ENCODE data around the gene ATP6V0A1. TPM values are rescaled to one million over a fixed set of nuclear protein-coding genes. Genes with fewer than 3 reads are reported as not detected.
A peak's percentile ranks its signal among the peaks of the same experiment; 100 is the strongest.

The ATP6V0A1 gene
- total and polyA plus RNA-seq, 4 donors = 31.5 to 94.6 (median 45.2) TPM

DNA sequence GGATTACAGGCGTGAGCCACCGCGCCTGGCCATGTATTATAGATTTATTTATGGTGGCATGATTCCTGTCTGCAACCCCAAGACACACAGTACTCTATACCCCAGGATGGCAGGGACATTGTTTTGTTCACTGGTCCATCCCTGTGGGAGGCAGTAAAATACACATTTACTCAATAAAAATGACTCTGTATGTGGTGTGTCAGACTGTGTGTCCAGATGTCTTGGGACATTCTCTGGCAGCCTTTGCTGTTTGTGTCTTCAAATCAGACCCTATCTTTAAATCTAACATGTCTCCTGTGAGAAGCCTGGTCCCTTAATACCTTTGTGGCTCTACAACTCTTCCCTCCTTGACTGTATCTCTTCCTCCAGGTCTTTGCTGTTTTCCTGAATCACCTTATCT, 101.6 kb downstream of the ATP6V0A1 start (continued):
- TF ChIP-seq NR2F2 (IDR thresholded peaks at IDR 0.05) = no peak
- no peak for TF ChIP-seq FOXA2 (IDR thresholded peaks at IDR 0.05)

DNA sequence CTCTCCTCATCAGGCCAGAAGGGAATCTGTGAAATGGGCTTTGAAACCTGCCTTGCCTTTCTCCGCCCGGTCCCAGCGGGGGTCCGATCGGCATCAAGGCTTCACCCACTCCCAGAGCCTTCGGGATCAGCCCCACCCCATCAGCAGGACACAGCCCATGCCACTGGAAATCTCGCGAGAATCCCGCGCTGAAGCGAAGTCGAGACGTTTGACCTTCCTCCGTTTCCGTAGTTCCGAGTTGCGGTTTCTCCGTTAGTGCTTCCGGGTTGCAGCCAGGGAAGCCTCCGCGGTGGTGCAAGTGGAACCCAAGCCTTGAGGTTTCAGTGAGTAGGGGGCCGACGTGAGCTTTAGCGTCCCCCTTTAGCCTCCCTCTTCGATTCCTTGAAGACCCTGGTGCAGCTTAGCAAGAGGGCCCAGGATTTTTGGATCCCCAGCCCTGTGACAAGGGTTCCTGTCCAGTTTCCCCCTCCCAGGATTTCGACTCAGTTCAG, 103.3 kb downstream of the ATP6V0A1 start, which contains the start of gene COASY:
Gene COASY (plus strand): TSS at position 252 of the 491 bp plus-strand sequence. CDS start 475 bp downstream, outside the sequence.
- Histone ChIP-seq H3K27ac (ENCODE audit: low read depth in 1 of 2, low read length in 2 of 2) (peak within 1 kb of the TSS; percentile 85 to 86), H3K4me1 (ENCODE audit: control insufficient read depth in 4 of 4, insufficient read depth in 4 of 4, low read length in 3 of 4) (peaks cover 15 to 52% (median 44%) of the 10 kb centered on the region in 4 donors), H3K27me3 (ENCODE audit: control insufficient read depth in 4 of 4, insufficient read depth in 4 of 4, low read length in 3 of 4) (no peaks in the 10 kb centered on the region), H3K9me3 (ENCODE audit: control insufficient read depth in 4 of 4, low read length in 3 of 4) (no peaks in the 10 kb centered on the region), H3K36me3 (ENCODE audit: control insufficient read depth in 4 of 4, insufficient read depth in 3 of 4, low read depth in 1 of 4, low read length in 3 of 4) (peaks cover 0 to 8% (median 5%) of the 10 kb centered on the region in 4 donors), H3K4me3 (ENCODE audit: low read depth in 1 of 3, low read length in 3 of 3) (peak within 1 kb of the TSS; percentile 80 to 90 (median 85)), H3K9ac (ENCODE audit: low read depth in 1 of 2, low read length in 2 of 2) (peak within 1 kb of the TSS; percentile 73 to 97)
- no peak for TF ChIP-seq TAF1 (conservative IDR thresholded peaks at IDR 0.05)
- TF ChIP-seq NR2F2 (IDR thresholded peaks at IDR 0.05) = peak; percentile 25
- peak in 1 of 2 donors; percentile 55 for TF ChIP-seq EGR1 (IDR thresholded peaks at IDR 0.05; ENCODE audit: low read depth in 2 of 2)
- TF ChIP-seq, protein P1, sequence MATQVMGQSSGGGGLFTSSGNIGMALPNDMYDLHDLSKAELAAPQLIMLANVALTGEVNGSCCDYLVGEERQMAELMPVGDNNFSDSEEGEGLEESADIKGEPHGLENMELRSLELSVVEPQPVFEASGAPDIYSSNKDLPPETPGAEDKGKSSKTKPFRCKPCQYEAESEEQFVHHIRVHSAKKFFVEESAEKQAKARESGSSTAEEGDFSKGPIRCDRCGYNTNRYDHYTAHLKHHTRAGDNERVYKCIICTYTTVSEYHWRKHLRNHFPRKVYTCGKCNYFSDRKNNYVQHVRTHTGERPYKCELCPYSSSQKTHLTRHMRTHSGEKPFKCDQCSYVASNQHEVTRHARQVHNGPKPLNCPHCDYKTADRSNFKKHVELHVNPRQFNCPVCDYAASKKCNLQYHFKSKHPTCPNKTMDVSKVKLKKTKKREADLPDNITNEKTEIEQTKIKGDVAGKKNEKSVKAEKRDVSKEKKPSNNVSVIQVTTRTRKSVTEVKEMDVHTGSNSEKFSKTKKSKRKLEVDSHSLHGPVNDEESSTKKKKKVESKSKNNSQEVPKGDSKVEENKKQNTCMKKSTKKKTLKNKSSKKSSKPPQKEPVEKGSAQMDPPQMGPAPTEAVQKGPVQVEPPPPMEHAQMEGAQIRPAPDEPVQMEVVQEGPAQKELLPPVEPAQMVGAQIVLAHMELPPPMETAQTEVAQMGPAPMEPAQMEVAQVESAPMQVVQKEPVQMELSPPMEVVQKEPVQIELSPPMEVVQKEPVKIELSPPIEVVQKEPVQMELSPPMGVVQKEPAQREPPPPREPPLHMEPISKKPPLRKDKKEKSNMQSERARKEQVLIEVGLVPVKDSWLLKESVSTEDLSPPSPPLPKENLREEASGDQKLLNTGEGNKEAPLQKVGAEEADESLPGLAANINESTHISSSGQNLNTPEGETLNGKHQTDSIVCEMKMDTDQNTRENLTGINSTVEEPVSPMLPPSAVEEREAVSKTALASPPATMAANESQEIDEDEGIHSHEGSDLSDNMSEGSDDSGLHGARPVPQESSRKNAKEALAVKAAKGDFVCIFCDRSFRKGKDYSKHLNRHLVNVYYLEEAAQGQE (IDR thresholded peaks at IDR 0.05) = peak; percentile 58
- TF ChIP-seq, protein P2, sequence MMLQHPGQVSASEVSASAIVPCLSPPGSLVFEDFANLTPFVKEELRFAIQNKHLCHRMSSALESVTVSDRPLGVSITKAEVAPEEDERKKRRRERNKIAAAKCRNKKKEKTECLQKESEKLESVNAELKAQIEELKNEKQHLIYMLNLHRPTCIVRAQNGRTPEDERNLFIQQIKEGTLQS (IDR thresholded peaks at IDR 0.05) = no peak
- TF ChIP-seq HNF4G (IDR thresholded peaks at IDR 0.05) = no peak
- TF ChIP-seq SP1 (IDR thresholded peaks at IDR 0.05) = peak; percentile 58
- TF ChIP-seq RAD21 (IDR thresholded peaks at IDR 0.05) = peak; percentile 23 to 32
- TF ChIP-seq GABPA (IDR thresholded peaks at IDR 0.05 in 1 of 2, conservative IDR thresholded peaks at IDR 0.05 in 1 of 2) = peak; percentile 76 to 97
- TF ChIP-seq, protein P3, sequence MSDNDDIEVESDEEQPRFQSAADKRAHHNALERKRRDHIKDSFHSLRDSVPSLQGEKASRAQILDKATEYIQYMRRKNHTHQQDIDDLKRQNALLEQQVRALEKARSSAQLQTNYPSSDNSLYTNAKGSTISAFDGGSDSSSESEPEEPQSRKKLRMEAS (IDR thresholded peaks at IDR 0.05) = no peak
- TF ChIP-seq, protein P4, sequence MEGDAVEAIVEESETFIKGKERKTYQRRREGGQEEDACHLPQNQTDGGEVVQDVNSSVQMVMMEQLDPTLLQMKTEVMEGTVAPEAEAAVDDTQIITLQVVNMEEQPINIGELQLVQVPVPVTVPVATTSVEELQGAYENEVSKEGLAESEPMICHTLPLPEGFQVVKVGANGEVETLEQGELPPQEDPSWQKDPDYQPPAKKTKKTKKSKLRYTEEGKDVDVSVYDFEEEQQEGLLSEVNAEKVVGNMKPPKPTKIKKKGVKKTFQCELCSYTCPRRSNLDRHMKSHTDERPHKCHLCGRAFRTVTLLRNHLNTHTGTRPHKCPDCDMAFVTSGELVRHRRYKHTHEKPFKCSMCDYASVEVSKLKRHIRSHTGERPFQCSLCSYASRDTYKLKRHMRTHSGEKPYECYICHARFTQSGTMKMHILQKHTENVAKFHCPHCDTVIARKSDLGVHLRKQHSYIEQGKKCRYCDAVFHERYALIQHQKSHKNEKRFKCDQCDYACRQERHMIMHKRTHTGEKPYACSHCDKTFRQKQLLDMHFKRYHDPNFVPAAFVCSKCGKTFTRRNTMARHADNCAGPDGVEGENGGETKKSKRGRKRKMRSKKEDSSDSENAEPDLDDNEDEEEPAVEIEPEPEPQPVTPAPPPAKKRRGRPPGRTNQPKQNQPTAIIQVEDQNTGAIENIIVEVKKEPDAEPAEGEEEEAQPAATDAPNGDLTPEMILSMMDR (IDR thresholded peaks at IDR 0.05; ENCODE audit: low read depth, low read length, missing input control) = no peak
- TF ChIP-seq, protein P5, sequence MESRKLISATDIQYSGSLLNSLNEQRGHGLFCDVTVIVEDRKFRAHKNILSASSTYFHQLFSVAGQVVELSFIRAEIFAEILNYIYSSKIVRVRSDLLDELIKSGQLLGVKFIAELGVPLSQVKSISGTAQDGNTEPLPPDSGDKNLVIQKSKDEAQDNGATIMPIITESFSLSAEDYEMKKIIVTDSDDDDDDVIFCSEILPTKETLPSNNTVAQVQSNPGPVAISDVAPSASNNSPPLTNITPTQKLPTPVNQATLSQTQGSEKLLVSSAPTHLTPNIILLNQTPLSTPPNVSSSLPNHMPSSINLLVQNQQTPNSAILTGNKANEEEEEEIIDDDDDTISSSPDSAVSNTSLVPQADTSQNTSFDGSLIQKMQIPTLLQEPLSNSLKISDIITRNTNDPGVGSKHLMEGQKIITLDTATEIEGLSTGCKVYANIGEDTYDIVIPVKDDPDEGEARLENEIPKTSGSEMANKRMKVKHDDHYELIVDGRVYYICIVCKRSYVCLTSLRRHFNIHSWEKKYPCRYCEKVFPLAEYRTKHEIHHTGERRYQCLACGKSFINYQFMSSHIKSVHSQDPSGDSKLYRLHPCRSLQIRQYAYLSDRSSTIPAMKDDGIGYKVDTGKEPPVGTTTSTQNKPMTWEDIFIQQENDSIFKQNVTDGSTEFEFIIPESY (IDR thresholded peaks at IDR 0.05) = peak; percentile 100
- TF ChIP-seq RXRA (IDR thresholded peaks at IDR 0.05) = peak; percentile 30 to 59
- peak; percentile 82 for TF ChIP-seq YY1 (IDR thresholded peaks at IDR 0.05)
- TF ChIP-seq FOXA2 (IDR thresholded peaks at IDR 0.05) = no peak
- TF ChIP-seq JUND (IDR thresholded peaks at IDR 0.05) = peak in 1 of 2 donors; percentile 38
- TF ChIP-seq HNF4A (conservative IDR thresholded peaks at IDR 0.05) = peak; percentile 16 to 52
- TF ChIP-seq FOXA1 (IDR thresholded peaks at IDR 0.05) = no peak
- DNase-seq (ENCODE audit: low spot score) = peak; percentile 94
- WGBS = under 1% methylated on average over 26 of the region's 26 CpGs
